GM21390 (cell line): ENCODE data around the gene FAIM2.

Experiments used
- ATAC-seq: cut with Tn5 transposase; IDR thresholded peaks from one replicate; pipeline ENCODE4 v1.9.1; 2021; ENCODE audit not compliant: unreplicated experiment

The FAIM2 gene

DNA sequence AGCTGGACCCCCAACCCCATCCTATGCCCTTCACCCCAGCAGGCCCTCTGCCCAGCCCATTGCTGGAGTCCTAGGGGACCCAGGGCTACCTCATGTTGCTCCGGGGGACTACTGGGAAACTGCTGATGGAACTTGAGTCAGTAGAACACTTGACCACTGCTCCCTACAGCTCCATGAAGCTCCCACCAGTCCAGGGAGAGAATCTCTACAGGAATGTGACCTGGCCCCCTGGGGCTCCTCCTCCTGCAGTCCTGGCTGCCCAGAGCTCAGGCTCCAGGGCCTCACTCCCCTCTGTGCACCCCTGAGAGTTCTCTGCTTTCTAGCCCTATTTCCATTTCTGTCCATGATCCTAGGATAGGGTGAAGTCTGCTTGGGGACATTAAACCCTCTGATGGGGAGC, 36.0 kb upstream of the FAIM2 start:
- no peak for ATAC-seq

DNA sequence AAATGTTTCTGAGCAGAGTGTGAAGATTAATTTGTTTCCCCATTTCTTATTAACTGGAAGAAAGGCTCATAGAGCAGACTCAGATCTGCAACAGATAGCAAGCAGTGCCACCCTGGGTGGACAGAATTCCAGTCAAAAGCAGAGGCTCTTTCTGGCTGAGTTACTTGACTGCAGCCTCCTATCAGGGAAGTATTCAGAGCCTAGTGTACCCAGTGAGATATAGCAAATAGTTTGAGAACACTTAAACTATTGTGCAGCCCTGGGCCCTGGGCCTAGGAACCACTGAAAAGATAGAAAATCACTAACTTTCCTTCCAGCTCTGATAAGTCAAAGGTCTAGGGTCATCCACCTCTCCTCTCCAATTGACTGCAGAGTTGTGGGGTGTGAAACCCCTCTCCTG, 35.6 kb upstream of the FAIM2 start:
- no peak for ATAC-seq

DNA sequence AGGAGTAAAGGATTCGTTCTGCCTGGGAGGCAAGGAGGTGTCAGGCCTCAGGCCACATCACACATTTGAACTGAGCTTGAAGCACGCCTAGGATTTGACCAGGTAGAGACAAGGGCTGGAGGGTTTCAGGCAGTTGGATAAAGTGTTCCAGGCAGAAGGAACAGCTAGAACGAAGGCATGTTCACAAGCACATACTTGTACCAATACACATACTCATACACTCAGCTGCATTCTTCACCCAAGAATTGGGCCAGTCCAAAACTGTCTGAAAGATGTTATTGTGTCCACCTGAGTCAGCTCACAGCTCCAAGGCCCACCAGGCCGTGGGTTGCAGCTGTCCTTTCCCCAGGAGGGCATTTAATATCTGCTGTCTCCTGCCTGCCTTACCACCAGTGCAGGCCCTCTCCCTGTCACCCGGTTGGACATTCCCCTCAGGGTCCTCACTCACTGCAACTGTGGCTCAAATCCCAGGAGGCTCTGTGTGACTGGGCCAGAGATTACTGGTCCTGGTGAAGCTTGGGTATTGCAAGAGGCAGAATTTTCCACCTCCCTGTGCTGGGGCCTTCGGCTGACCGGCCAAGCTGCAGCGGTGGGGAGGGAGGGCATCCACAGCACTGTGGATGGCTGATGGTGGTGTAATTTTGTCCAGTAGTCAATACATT, 34.1 kb upstream of the FAIM2 start:
- no peak for ATAC-seq

DNA sequence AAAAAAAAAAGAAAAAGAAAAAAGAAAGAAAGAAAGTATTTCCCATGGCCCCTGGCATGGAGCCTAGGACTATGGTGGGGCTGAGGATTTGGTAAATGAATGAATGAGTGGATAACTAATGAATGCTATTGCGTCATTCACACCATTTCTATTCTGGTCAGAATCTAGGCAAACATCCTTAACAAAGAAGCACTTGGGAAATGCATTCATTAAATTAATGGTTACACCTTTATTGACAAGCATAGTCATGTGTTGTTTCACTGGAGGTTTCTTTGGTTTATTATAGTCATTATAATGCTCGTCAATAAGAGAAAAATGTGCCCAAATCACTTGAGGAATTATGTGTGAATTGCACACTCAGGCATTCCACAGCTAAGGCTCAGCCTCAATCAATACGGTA, 33.2 kb upstream of the FAIM2 start:
- ATAC-seq = no peak

DNA sequence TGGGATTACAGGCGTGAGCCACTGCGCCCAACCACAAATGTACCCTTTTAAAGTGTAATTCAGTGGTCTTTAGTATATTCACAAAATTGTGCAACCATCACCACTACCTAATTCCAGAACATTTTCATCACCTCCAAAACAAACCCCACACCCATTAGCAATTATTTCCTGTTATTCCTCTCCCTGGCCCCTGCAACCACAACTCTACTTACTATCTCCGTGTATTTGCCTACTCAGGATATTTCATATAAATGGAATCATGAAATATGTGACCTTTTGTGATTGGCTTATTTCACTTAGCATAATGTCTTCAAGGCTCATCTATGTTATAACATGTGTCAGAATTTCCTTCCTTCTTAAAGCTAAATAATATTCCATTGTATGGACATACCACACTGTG, 30.8 kb upstream of the FAIM2 start:
- ATAC-seq = no peak

DNA sequence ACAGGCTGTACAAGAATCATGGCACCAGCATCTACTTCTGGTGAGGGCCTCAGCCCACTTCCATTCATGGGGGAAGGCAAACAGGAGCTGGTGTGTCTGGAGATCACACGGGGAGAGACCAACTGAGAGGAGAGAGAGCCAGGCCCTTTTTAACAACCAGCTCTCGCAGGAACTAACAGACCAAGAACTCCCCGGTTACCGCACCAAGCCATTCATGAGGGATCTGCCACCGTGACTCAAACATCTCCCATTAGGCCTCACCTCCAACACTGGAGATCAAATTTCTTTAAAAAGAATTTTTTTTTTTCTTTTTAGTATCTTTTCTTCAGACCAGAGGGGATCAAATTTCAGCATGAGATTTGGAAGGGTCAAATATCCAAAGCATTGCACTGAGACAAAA, 30.1 kb upstream of the FAIM2 start:
- no peak for ATAC-seq

DNA sequence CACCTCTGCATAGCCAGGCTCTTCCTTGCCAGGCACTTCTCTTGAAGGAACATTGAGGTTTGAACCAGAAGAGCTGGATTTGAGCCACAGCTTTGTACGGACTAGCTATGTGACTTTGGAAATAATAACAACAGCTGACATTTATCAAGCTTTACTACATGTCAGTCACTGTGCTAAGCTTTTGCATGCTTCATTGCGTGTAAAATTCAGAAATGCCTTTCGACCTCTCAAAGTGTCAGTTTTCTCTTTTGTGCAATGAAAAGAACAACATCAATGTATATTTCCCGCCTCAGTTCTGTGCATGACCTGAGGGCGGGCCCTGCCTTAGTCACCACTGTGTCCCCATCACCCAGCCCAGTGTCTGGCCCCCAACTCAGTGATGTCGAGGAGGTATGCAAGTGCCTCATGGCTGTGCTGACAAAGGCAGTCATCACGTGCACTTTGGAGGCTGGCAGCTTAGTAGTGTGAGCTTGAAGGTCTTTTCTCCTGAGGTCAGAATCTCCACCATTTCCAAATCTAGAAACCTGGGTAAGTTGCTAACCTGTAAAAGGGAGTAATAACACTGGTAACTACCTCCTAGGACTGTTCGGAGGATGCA, 28.9 kb upstream of the FAIM2 start:
- ATAC-seq = no peak

DNA sequence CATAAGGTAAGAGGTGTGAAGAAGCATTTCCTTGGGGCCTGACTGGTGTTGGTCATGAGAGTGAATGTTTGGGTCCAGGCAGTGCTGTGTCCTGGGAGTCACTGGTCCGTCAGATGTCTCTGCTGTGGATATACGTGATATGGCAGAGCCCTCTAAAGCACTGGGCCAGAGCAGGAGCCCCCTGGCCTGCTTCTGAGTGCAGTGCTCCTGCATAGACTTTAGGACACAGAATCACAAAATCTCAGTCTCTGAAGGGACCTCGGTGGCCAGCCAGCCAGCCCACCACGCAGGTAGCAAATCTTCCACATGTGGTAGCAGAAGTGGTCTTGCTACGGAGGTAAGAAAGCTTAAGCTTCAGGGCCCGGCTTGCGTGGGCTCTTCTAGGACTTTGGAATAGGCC, 28.3 kb upstream of the FAIM2 start:
- ATAC-seq = no peak

DNA sequence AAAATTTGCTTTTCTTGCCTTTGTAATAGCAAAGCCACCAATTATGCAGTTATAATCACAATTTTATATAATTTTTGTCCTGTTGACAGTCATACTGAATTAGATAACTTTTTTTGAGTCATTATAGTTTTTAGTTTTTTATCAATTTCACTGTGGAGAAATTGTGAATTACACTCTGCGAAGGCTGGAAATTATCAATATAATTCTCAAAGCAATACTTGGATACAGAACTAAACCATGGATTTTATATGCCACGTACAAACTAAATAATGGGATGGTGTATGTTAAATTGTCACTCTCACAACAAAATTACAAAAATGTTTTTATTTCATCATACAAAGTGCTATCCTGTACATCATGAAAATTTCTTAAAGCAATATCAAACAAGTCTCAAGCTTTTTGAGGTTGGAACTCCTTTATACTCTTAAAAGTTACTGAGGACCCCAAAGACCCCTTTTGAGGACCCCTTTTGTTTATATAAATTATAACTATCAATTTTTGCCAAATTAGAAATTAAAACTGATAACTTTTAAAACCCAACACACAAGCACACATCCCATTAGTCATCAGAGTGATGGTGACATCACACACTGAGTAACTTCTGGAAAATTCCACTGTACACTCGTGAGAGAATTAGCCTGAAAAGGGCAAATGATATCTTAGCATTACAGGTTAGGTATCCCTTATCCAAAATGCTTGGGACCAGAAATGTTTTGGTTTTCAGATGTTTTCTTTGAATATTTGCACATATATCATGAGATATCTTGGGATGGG, 27.0 kb upstream of the FAIM2 start:
- no peak for ATAC-seq

DNA sequence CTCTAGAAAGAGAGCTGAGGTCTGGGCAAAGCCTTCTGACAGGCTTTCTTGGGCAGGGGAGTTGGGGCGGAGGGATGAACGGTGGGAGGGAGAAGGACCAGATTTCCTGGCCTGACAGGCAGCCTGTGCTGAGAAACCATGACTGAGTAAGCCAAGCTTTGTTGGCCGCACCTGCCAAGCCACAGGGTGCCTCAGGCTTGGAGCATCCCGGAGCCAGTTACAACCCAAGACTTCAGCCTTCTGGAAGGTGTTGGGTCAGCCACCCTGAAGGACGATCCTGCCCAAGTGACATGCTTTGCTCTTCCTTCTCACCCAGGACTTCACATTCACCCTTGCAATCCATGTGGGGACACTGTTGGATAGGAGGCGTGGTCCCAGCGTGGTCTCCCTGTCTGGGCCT, 25.9 kb upstream of the FAIM2 start:
- no peak for ATAC-seq

DNA sequence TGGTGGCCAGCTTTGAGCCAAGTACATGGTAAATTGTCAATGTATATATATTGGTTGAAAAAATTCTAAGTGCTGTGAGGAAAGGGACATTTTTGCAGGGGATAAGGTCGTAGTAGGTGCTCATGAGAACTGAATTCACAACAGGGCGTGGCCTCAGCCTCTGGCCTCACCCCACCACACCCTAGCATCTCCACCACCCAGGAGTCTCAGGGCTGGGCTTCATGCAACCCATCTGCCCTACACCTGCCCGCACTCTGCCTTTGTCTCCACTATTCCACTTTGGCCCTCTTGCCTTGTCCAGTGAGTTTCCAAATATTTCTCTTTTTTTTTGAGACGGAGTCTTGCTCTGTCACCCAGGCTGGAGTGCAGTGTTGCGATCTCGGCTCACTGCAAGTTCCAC, 24.8 kb upstream of the FAIM2 start:
- ATAC-seq = no peak

DNA sequence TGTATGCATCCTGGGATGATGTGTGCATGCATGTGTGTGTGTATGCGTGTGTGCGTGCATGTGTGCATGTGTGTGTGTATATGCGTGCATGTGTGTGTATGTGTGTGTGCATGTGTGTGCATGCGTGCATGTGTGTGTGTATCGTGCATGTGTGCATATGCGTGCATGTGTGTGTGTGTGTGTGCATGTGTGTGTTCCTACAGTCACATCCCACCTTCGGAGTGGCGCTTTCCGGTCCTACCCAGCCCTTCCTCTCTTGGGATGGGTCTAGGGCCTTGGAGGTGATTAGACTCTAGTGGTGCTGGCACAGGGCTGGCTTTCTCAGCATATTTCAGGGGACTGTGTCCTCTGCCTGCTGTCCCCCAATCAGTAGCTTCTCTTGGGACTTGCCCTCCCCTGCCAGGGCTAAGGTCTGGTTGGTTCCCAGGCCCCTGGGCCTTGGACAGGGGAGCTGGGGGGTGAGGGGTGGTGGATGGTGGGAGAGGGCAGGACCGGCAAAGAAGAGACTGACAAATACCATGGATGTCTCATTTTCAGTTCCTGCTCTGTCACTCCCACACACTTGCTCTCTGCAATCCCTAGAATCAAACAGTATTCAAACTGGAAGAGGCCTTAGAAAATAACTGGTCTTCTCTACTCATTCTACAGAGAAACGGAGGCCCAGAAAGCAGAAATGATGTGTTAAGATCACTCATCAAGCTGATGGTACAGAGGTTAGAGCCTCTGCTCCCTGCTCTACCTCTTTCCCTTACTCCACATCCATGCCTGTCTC, 21.9 kb upstream of the FAIM2 start:
- ATAC-seq = no peak

DNA sequence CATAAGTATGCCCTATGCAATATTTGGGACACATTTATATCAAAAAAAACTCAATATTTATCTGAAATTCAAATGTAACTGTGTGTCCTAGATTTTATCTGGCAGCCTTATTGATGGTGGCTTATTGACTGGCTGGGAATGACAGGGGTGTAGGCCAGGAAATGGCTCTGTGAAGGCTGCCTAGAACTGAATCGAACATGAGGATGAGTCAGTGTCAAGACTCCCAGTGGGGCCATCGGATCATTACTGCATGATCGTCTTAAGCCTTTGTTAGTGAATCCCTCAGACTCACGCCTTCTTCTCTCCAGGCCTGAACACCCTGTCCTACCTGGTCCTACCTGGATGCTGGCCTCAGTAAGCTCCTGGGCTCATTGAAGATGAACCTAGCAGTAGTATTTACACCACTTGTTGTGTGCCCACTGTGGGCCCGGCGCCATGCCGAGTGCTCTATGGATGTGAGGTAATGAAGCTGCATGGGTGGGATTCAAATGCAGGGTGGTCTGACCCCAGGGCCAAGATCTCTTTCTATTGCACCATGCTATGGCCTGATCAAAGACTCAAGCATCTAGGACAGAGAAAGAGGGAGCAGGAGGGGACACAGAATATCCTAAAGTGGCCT, 21.0 kb upstream of the FAIM2 start:
- ATAC-seq = no peak

DNA sequence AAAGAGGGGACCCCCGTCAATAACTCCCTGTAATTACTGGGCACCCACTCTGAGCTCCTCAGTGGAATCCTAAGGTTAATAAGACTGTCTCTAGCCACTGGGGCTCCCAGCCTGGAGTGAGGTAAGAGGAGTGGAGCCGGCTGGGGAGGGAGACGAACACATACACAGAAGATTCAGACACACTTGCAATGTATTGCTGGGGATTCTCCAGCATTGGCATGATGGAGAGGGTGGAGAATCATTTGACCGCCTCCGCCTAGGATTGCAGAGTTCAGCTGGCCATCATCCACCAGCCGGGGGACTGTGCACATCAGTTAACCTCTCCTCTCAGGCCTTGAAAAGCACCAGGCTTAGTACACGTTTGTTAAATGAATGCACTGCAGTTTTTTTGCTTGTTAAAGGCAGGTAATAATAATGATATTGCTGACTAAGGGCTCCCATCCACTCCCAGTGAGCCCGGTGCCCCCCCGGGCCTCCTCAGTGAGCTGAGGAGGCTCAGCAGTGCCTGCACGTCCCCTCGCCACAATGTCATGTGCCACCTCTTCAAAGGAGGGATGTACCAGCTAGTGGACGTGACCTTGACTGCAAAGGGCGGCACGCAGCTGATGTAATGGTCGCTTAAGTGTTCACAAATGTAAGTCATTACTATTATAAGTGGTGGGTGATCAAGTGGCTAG, 20.3 kb upstream of the FAIM2 start:
- ATAC-seq = no peak

DNA sequence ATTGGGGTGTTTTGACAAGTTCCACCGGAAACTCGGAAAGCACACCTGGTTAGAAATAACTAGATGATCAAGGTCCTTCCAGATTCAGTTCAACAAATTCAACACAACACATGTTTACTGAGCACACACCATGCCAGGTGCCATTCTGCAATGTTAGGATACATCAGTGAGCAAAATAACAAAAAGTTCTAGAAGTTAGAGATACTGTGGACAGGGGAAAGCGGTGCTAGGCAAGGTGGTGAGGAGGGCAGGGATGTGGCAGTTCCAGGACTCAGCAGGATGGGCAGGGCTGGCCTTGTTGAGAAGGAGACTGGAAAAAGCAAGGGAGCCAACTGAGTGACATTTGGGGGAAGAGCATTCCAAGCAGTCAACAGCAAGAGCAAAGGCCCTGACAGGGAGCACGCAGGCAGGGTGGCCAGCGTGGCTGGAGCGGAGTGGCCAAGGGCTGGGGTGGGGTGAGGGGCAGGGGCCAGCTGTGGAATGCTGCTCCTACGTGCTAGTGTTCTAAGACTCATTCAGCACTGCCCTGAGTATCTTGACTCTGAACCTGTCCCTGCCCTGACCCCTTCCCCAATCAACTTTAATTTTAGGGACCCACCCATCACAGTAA, 19.4 kb upstream of the FAIM2 start:
- ATAC-seq = no peak

DNA sequence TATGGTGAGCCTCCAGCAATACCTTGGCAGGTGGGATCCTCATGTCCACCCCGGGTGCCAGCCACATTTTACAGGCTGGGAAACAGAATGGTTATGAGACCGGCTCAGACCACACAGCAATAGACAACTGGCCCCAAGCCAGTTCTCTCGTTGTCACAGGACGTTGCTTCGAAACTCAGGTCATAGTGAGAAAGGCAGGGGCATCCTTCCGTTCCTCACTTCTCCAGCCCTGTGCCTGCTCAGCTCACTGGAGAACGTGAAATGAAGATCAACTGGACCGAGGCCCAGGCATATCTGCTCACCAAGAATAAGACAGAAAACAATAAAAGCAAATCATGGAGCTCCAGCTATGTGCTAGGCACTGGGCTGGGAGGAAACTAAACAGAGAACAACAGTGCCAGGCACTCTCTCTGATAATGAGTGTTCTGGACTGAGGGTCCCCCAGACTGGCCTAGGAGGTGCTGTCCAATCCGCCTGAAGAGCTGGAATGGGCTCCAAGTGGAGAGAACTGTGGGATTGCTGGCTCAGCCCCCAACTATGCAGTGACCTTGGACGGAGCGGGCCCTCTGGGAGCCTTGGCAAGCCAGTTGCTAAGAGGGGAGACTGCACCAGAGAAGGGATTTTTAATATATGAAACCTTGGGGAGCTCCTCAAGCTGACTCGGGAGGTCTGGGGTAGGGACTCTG, 18.8 kb upstream of the FAIM2 start:
- no peak for ATAC-seq

DNA sequence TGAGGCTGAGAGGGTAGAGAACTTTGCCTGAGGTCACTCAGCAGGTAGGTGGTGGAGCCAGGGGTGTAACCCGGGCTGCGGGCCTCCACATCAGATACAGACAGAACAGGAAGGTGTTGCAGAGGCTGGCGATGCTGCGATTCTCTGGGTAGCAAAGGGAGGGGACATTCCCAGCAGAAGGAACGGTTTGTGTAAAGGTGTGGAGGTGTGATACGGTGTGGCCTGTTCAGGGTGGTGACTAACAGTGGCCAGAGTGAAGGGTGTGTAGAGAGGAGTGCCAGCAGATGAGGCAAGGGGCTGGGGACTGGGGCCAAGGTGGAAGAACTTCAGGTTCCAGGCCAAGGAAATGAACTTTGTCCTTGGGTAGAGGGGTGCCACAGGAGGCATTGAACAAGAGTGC, 18.2 kb upstream of the FAIM2 start:
- no peak for ATAC-seq

DNA sequence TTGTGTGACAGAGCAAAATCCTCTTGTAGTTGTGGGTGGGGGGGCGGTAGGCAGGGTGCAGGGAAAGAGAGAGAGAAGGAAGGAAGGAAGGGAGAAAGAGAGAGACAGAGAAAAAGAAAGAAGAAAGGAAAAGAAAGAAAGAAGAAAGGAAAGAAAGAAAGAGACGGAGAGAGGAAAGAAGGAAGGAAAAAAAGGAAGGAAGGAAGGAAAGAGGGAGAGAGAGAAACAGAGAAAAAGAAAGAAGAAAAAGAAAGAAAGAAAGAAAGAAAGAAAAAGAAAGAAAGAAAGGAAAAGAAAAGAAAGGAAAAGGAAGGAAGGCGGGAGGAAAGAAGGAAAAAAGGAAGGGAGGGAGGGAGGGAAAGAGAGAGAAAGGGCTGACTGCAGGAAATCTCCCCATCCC, 17.6 kb upstream of the FAIM2 start:
- ATAC-seq = no peak

DNA sequence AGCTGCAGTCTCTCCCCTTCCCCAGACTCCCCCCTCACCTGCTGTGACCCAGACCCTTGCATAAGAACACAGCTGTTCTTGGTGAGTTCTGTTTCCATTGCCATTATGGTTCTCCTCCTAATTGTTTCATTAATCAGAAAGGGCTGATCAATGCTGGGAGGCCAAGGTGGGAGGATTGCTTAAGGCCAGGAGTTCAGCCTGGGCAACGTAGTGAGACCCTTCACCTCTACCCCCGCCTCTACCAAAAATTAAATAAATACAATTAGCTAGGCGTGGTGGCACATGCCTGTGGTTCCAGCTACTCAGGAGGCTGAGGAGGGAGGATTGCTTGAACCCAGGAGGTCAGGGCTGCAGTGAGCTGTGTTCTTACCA, 17.2 kb upstream of the FAIM2 start:
- no peak for ATAC-seq
